ENCODE measurements around the gene AK9.

- TF ChIP-seq BHLHE40 (IDR thresholded peaks at IDR 0.05; ENCODE audit: borderline replicate concordance) = no peak
- no peak for TF ChIP-seq NFRKB (IDR thresholded peaks at IDR 0.05)
- no peak for TF ChIP-seq FOXM1 (IDR thresholded peaks at IDR 0.05; ENCODE audit: borderline replicate concordance)
- TF ChIP-seq LEF1 (IDR thresholded peaks at IDR 0.05; ENCODE audit: borderline replicate concordance) = no peak
- TF ChIP-seq SP1 (IDR thresholded peaks at IDR 0.05) = no peak
- no peak for TF ChIP-seq HDGF (IDR thresholded peaks at IDR 0.05; ENCODE audit: borderline replicate concordance)
- TF ChIP-seq FOXK2 (IDR thresholded peaks at IDR 0.05) = no peak
- TF ChIP-seq SUZ12 (IDR thresholded peaks at IDR 0.05) = no peak
- no peak for TF ChIP-seq L3MBTL2 (conservative IDR thresholded peaks at IDR 0.05)
- no peak for TF ChIP-seq FOXA1 (IDR thresholded peaks at IDR 0.05)
- no peak for TF ChIP-seq TARDBP (IDR thresholded peaks at IDR 0.05)
- TF ChIP-seq ZNF384 (IDR thresholded peaks at IDR 0.05) = no peak
- TF ChIP-seq, protein P1, sequence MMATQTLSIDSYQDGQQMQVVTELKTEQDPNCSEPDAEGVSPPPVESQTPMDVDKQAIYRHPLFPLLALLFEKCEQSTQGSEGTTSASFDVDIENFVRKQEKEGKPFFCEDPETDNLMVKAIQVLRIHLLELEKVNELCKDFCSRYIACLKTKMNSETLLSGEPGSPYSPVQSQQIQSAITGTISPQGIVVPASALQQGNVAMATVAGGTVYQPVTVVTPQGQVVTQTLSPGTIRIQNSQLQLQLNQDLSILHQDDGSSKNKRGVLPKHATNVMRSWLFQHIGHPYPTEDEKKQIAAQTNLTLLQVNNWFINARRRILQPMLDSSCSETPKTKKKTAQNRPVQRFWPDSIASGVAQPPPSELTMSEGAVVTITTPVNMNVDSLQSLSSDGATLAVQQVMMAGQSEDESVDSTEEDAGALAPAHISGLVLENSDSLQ (IDR thresholded peaks at IDR 0.05) = no peak
- no peak for TF ChIP-seq ELF4 (IDR thresholded peaks at IDR 0.05)
Observed at GRCh38 chr6:109451376-109451775, 239.6 kb downstream of the AK9 start.
